Activated naive CD4-positive, alpha-beta T cell treated with anti-CD3 and anti-CD28 coated beads, Interleukin-2, amount 50 U/mL, for 24 hours (primary cell): ENCODE measurements around the gene KRT71.

ENCODE experiments used
- H3K27ac Mint-ChIP-seq: one replicate; pipeline ENCODE4 v1.8.0; 2021; ENCODE audit warnings: mild to moderate bottlenecking, mixed read lengths
- H3K27me3 Mint-ChIP-seq: one replicate; pipeline ENCODE4 v1.8.0; 2021; ENCODE audit warnings: mixed read lengths
- H3K36me3 Mint-ChIP-seq: one replicate; pipeline ENCODE4 v1.8.0; 2021; ENCODE audit warnings: mixed read lengths
- H3K4me1 Mint-ChIP-seq: one replicate; pipeline ENCODE4 v1.8.0; 2021; ENCODE audit warnings: mixed read lengths
- H3K4me3 Mint-ChIP-seq: one replicate; pipeline ENCODE4 v1.8.0; 2021; ENCODE audit warnings: mild to moderate bottlenecking, mixed read lengths
- H3K9me3 Mint-ChIP-seq: one replicate; pipeline ENCODE4 v1.8.0; 2021; ENCODE audit warnings: mixed read lengths

KRT71 gene

GRCh38 chr12:52581481-52581880 is 28.5 kb upstream of the KRT71 start:
- Mint-ChIP-seq H3K27ac (no peak overlapping the region), H3K4me3 (no peak overlapping the region), H3K27me3 (no peaks in the 10 kb centered on the region), H3K4me1 (peaks cover 51% of the 10 kb centered on the region), H3K9me3 (no peaks in the 10 kb centered on the region), H3K36me3 (peaks cover 2% of the 10 kb centered on the region)

- Mint-ChIP-seq H3K4me3 (no peak overlapping the region), H3K4me1 (peaks cover 47% of the 10 kb centered on the region), H3K36me3 (peaks cover under 1% of the 10 kb centered on the region), H3K9me3 (no peaks in the 10 kb centered on the region), H3K27ac (no peak overlapping the region), H3K27me3 (no peaks in the 10 kb centered on the region)
Measured at GRCh38 chr12:52581066-52581465, 28.1 kb upstream of the KRT71 start.

- Mint-ChIP-seq H3K4me1 (peaks cover 41% of the 10 kb centered on the region), H3K27me3 (no peaks in the 10 kb centered on the region), H3K4me3 (no peak overlapping the region), H3K9me3 (no peaks in the 10 kb centered on the region), H3K27ac (no peak overlapping the region), H3K36me3 (no peaks in the 10 kb centered on the region)
Measured at GRCh38 chr12:52580496-52580895, 27.6 kb upstream of the KRT71 start.

GRCh38 chr12:52579468-52580465 is 26.8 kb upstream of the KRT71 start:
- Mint-ChIP-seq H3K4me1 (peaks cover 34% of the 10 kb centered on the region), H3K27ac (peak overlapping the region; percentile 35), H3K9me3 (no peaks in the 10 kb centered on the region), H3K4me3 (no peak overlapping the region), H3K36me3 (no peaks in the 10 kb centered on the region), H3K27me3 (no peaks in the 10 kb centered on the region)

- Mint-ChIP-seq H3K9me3 (no peaks in the 10 kb centered on the region), H3K27me3 (no peaks in the 10 kb centered on the region), H3K4me3 (no peak overlapping the region), H3K36me3 (no peaks in the 10 kb centered on the region), H3K27ac (no peak overlapping the region), H3K4me1 (peaks cover 21% of the 10 kb centered on the region)
Measured at GRCh38 chr12:52578469-52578868, 25.5 kb upstream of the KRT71 start.

GRCh38 chr12:52577316-52577715 is 24.4 kb upstream of the KRT71 start:
- Mint-ChIP-seq H3K27me3 (no peaks in the 10 kb centered on the region), H3K4me1 (peaks cover 17% of the 10 kb centered on the region), H3K27ac (no peak overlapping the region), H3K9me3 (no peaks in the 10 kb centered on the region), H3K36me3 (no peaks in the 10 kb centered on the region), H3K4me3 (no peak overlapping the region)

GRCh38 chr12:52575948-52576347 is 23.0 kb upstream of the KRT71 start:
- Mint-ChIP-seq H3K27me3 (no peaks in the 10 kb centered on the region), H3K36me3 (no peaks in the 10 kb centered on the region), H3K9me3 (no peaks in the 10 kb centered on the region), H3K27ac (no peak overlapping the region), H3K4me3 (no peak overlapping the region), H3K4me1 (peaks cover 17% of the 10 kb centered on the region)

- H3K4me1 Mint-ChIP-seq = peaks cover 11% of the 10 kb centered on the region
- H3K4me3 Mint-ChIP-seq = no peak overlapping the region
- H3K36me3 Mint-ChIP-seq = no peaks in the 10 kb centered on the region
- H3K9me3 Mint-ChIP-seq = no peaks in the 10 kb centered on the region
- H3K27ac Mint-ChIP-seq = no peak overlapping the region
- no peaks in the 10 kb centered on the region for H3K27me3 Mint-ChIP-seq
Measured at GRCh38 chr12:52575256-52575655, 22.3 kb upstream of the KRT71 start.

GRCh38 chr12:52573743-52574142 is 20.8 kb upstream of the KRT71 start, which contains the start of gene KRT74:
Gene KRT74, minus strand, starts transcription at chr12:52573843. Its CDS starts 66 bp downstream, at chr12:52573777.
- no peaks in the 10 kb centered on the region for H3K36me3 Mint-ChIP-seq
- peaks cover 5% of the 10 kb centered on the region for H3K4me1 Mint-ChIP-seq
- H3K9me3 Mint-ChIP-seq = no peaks in the 10 kb centered on the region
- H3K4me3 Mint-ChIP-seq = no peak within 1 kb of the TSS
- peak within 1 kb of the TSS; percentile 46 for H3K27ac Mint-ChIP-seq
- H3K27me3 Mint-ChIP-seq = no peaks in the 10 kb centered on the region

GRCh38 chr12:52573306-52573705 is 20.4 kb upstream of the KRT71 start:
- no peak overlapping the region for H3K4me3 Mint-ChIP-seq
- no peak overlapping the region for H3K27ac Mint-ChIP-seq
- H3K36me3 Mint-ChIP-seq = no peaks in the 10 kb centered on the region
- H3K27me3 Mint-ChIP-seq = no peaks in the 10 kb centered on the region
- no peaks in the 10 kb centered on the region for H3K9me3 Mint-ChIP-seq
- peaks cover 6% of the 10 kb centered on the region for H3K4me1 Mint-ChIP-seq

- H3K4me3 Mint-ChIP-seq = no peak overlapping the region
- H3K4me1 Mint-ChIP-seq = peaks cover 8% of the 10 kb centered on the region
- H3K27me3 Mint-ChIP-seq = no peaks in the 10 kb centered on the region
- no peaks in the 10 kb centered on the region for H3K9me3 Mint-ChIP-seq
- no peaks in the 10 kb centered on the region for H3K36me3 Mint-ChIP-seq
- no peak overlapping the region for H3K27ac Mint-ChIP-seq
Measured at GRCh38 chr12:52570511-52570910, 17.6 kb upstream of the KRT71 start.

- peaks cover 8% of the 10 kb centered on the region for H3K4me1 Mint-ChIP-seq
- no peaks in the 10 kb centered on the region for H3K27me3 Mint-ChIP-seq
- no peaks in the 10 kb centered on the region for H3K36me3 Mint-ChIP-seq
- no peak overlapping the region for H3K4me3 Mint-ChIP-seq
- no peaks in the 10 kb centered on the region for H3K9me3 Mint-ChIP-seq
- H3K27ac Mint-ChIP-seq = peak overlapping the region; percentile 70
Measured at GRCh38 chr12:52568111-52568510, 15.2 kb upstream of the KRT71 start.

GRCh38 chr12:52566847-52567291 is 13.9 kb upstream of the KRT71 start:
- H3K4me3 Mint-ChIP-seq = peak overlapping the region; percentile 15
- no peaks in the 10 kb centered on the region for H3K36me3 Mint-ChIP-seq
- H3K27ac Mint-ChIP-seq = peak overlapping the region; percentile 55
- no peaks in the 10 kb centered on the region for H3K9me3 Mint-ChIP-seq
- H3K4me1 Mint-ChIP-seq = peaks cover 3% of the 10 kb centered on the region
- no peaks in the 10 kb centered on the region for H3K27me3 Mint-ChIP-seq

- H3K27ac Mint-ChIP-seq = no peak overlapping the region
- H3K4me3 Mint-ChIP-seq = no peak overlapping the region
- H3K36me3 Mint-ChIP-seq = no peaks in the 10 kb centered on the region
- H3K27me3 Mint-ChIP-seq = no peaks in the 10 kb centered on the region
- no peaks in the 10 kb centered on the region for H3K9me3 Mint-ChIP-seq
- peaks cover 3% of the 10 kb centered on the region for H3K4me1 Mint-ChIP-seq
Measured at GRCh38 chr12:52564582-52564981, 11.6 kb upstream of the KRT71 start.

GRCh38 chr12:52561880-52562449 is 9.0 kb upstream of the KRT71 start:
- Mint-ChIP-seq H3K4me3 (no peak overlapping the region), H3K4me1 (peaks cover 7% of the 10 kb centered on the region), H3K27me3 (peaks cover 2% of the 10 kb centered on the region), H3K36me3 (no peaks in the 10 kb centered on the region), H3K9me3 (no peaks in the 10 kb centered on the region), H3K27ac (no peak overlapping the region)

GRCh38 chr12:52559979-52560378 is 7.0 kb upstream of the KRT71 start:
- Mint-ChIP-seq H3K4me3 (no peak overlapping the region), H3K4me1 (peaks cover 7% of the 10 kb centered on the region), H3K27me3 (peaks cover 2% of the 10 kb centered on the region), H3K27ac (no peak overlapping the region), H3K9me3 (no peaks in the 10 kb centered on the region), H3K36me3 (no peaks in the 10 kb centered on the region)
